HL-60 (cell line): ENCODE data around the gene ACTC1.

Experiments used
- DNase-seq, 2 experiments: peaks; one replicate each; pipeline ENCODE4 v3.0.0-alpha.2; 2010 to 2020; ENCODE audit warnings: low read depth in 1 of 2, low spot score in 1 of 2
- H3K27ac ChIP-seq: fragments of 250-450 bp; sonication (Bioruptor Pico); replicated peaks from 2 replicates; pipeline ENCODE4 v1.5.1; 2020; ENCODE audit warnings: mild to moderate bottlenecking, moderate library complexity
- H3K27me3 ChIP-seq: fragments of 250-450 bp; sonication (Bioruptor Pico); 2 replicates; pipeline ENCODE4 v1.5.1; 2021; ENCODE audit warnings: mild to moderate bottlenecking, moderate library complexity; ENCODE audit not compliant: insufficient read depth, poor library complexity, severe bottlenecking
- H3K4me3 ChIP-seq: replicated peaks from 2 replicates; pipeline ENCODE4 v1.5.1; 2011; ENCODE audit warnings: mild to moderate bottlenecking, control low read depth, low read length; ENCODE audit not compliant: insufficient read depth
- CTCF ChIP-seq: IDR thresholded peaks from one replicate; pipeline ENCODE4 v1.5.1; 2011; ENCODE audit warnings: low read length, control low read depth, inconsistent platforms; ENCODE audit not compliant: insufficient read depth
- GABPA ChIP-seq: IDR thresholded peaks from 2 replicates; pipeline ENCODE4 v1.6.1; 2012; ENCODE audit warnings: low read depth
- POLR2AphosphoS5 ChIP-seq: IDR thresholded peaks from 2 replicates; pipeline ENCODE4 v1.6.1; 2012; ENCODE audit warnings: low read depth
- REST ChIP-seq: IDR thresholded peaks from 2 replicates; pipeline ENCODE4 v1.6.1; 2012; ENCODE audit warnings: low read depth; ENCODE audit not compliant: insufficient replicate concordance
- SPI1 ChIP-seq: IDR thresholded peaks from 2 replicates; pipeline ENCODE4 v1.6.1; 2012; ENCODE audit warnings: low read depth, mild to moderate bottlenecking, borderline replicate concordance

Gene ACTC1

DNA sequence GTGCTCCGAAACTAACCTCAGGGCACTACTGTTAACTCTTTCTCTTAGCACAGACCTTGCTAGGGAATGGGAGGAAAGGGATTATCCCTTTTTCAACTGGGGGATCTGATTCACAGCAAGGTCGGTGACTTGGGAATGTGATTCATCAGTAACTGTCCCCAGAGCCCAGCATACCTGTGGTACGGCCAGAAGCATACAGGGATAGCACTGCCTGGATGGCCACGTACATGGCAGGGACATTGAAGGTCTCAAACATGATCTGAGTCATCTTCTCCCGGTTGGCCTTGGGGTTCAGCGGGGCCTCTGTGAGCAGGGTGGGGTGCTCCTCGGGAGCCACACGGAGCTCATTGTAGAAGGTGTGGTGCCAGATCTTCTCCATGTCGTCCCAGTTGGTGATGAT, 2.3 kb downstream of the ACTC1 start:
- Histone ChIP-seq H3K27ac (no peak overlapping the region), H3K27me3 (peaks cover 20% of the 10 kb centered on the region), H3K4me3 (no peak overlapping the region)
- TF ChIP-seq SPI1 (no peak), GABPA (no peak)
- DNase-seq, result no peak

DNA sequence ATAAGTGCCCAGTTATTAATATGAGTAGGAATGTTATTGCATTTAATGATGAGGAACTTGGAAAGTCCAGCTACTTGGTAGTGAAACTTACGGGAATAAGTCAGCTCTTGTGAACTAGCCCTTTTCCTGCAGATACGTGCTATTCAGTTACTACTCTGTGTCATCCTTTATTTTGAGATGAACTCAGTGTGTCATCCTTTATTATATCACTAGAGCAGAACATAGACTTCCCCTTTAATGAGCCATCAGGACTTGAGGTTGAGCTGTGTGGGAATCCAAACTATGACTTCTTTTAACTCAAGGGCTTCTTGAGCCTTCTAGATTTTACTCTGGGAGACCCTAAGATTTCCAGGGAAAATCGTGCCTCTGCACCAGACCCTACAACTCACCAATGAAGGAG, 3.6 kb downstream of the ACTC1 start:
- Histone ChIP-seq H3K27me3 (peaks cover 17% of the 10 kb centered on the region), H3K4me3 (no peak overlapping the region), H3K27ac (no peak overlapping the region)
- TF ChIP-seq SPI1 (no peak), POLR2AphosphoS5 (no peak), CTCF (no peak), REST (no peak), GABPA (no peak)
- no peak for DNase-seq

DNA sequence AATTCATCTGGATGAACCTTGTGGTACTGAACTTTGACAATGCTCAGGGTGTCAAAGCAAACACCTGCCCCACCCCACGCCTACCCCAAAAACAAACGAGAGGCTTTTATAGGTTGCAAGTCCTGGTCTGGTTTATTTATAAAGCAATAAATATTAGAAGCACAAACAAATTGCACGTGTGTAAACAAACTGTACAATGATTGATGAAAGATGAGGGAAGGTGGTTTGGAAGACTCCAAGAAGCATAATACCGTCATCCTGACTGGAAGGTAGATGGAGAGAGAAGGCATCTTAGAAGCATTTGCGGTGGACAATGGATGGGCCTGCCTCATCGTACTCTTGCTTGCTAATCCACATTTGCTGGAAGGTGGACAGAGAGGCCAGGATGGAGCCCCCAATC, 5.2 kb downstream of the ACTC1 start:
- no peak for DNase-seq
- H3K27ac ChIP-seq, result no peak overlapping the region
- H3K4me3 ChIP-seq, result no peak overlapping the region
- TF ChIP-seq GABPA, result no peak
- TF ChIP-seq CTCF, result no peak
- TF ChIP-seq REST, result no peak
- no peak for TF ChIP-seq SPI1
- TF ChIP-seq POLR2AphosphoS5, result no peak
- H3K27me3 ChIP-seq, result peaks cover 7% of the 10 kb centered on the region

- no peak for TF ChIP-seq GABPA
- no peak for TF ChIP-seq CTCF
- no peak for TF ChIP-seq POLR2AphosphoS5
- TF ChIP-seq REST, result no peak
- TF ChIP-seq SPI1, result no peak
- H3K27ac ChIP-seq, result no peak overlapping the region
- peaks cover 5% of the 10 kb centered on the region for H3K27me3 ChIP-seq
- no peak for DNase-seq
- H3K4me3 ChIP-seq, result no peak overlapping the region
Observed at GRCh38 chr15:34789326-34789725, 6.0 kb downstream of the ACTC1 start.
